IPS DF 6.9 (cell line): ENCODE measurements around the gene FBP2.

Experiments
- DNase-seq: peaks from one replicate; pipeline ENCODE4 v3.0.0-alpha.2; 2013; ENCODE audit warnings: low read depth, low spot score
- H3K27ac ChIP-seq: one replicate; pipeline ENCODE4 v1.5.1; 2013; ENCODE audit warnings: low read length, control low read depth
- H3K27me3 ChIP-seq: 2 replicates; pipeline ENCODE4 v1.6.1; 2013; ENCODE audit warnings: mild to moderate bottlenecking, low read length; ENCODE audit not compliant: control insufficient read depth, insufficient read depth
- H3K36me3 ChIP-seq: 2 replicates; pipeline ENCODE4 v1.6.1; 2013; ENCODE audit warnings: low read length; ENCODE audit not compliant: control insufficient read depth, insufficient read depth
- H3K4me1 ChIP-seq: 2 replicates; pipeline ENCODE4 v1.6.1; 2013; ENCODE audit warnings: low read length; ENCODE audit not compliant: control insufficient read depth, insufficient read depth
- H3K4me3 ChIP-seq: 2 replicates; pipeline ENCODE4 v1.5.1; 2013; ENCODE audit warnings: mild to moderate bottlenecking, low read length
- H3K9me3 ChIP-seq: 2 replicates; pipeline ENCODE4 v1.6.1; 2013; ENCODE audit warnings: low read length, inconsistent platforms; ENCODE audit not compliant: control insufficient read depth, insufficient read depth
- WGBS: extraction: QIAGEN DNeasy Blood & Tissue Kit; methylation state at CpG from one replicate; pipeline ENCODE4 v1.1.7; 2013; ENCODE audit warnings: mixed read lengths, missing lambda C conversion rate; ENCODE audit not compliant: insufficient read length, insufficient coverage; 5-methylcytosine and 5-hydroxymethylcytosine counted together

Gene FBP2

DNA sequence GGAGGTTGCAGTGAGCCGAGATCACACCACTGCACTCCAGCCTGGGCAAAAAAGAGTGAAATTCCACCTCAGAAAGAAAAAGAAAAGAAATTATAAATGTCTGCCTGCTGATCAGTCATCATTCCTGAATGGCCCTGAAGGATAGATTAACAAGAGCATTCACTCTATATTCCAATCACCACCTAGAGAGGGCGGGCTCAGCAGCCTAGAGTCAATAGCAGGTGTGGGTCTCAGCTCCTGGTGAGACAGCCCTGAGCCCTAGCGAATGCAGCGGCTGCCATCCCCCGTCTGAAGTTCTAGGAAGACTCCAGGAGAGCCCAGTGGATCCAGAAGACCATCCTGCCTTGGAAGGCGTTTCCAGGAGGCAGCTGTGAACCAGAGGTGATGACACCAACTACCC lies 33.7 kb upstream of the FBP2 start:
- DNase-seq: no peak
- H3K36me3 ChIP-seq: no peaks in the 10 kb centered on the region
- no peaks in the 10 kb centered on the region for H3K9me3 ChIP-seq
- H3K27me3 ChIP-seq: no peaks in the 10 kb centered on the region
- H3K4me1 ChIP-seq: peaks cover 2% of the 10 kb centered on the region; the same call in 1 of the 2 replicates
- no CpG with 5 or more reads among the region's 6 CpGs for WGBS
- no peak overlapping the region for H3K4me3 ChIP-seq
- no peak overlapping the region for H3K27ac ChIP-seq

DNA sequence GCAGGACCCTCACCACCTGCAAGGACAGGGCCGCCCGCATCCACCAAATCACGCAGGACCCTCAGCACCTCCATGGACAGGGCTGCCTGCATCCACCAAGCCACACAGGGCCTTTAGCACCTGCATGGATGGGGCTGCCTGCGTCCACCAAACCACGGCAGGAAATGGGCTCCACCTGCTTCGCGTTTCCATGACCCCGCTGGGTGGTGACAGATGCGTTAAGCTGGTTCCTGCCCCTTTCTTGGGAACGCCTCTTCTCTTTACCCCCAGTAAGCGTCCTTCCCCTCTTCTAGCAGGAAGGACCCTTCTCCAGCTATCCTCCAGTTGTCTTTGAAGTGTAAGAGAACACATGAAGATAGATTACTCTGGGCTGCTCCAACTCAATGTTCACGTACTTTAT lies 32.2 kb upstream of the FBP2 start:
- no CpG with 5 or more reads among the region's 12 CpGs for WGBS

DNA sequence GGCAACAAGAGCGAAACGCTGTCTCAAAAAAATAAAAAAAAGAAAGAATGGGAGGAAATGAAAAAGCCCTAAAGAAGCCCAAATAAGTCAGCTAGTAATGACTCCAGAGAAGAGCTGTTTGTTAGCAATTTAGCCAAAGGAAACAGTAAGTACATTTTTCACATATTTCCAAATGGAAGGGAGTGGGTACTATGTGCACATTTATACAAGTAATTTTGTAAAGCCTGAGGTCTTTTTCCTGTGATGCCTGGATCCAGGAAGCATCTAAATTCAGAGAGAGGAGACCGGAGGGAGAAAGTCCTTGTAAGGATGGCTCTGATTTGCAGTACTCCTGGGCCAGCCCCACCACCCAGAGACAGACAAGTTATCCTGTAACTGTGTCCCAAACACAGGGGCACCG lies 31.0 kb upstream of the FBP2 start:
- no CpG with 5 or more reads among the region's 4 CpGs for WGBS
- Histone ChIP-seq H3K9me3 (no peaks in the 10 kb centered on the region), H3K27ac (no peak overlapping the region), H3K27me3 (no peaks in the 10 kb centered on the region), H3K4me3 (no peak overlapping the region), H3K4me1 (no peaks in the 10 kb centered on the region), H3K36me3 (no peaks in the 10 kb centered on the region)
- DNase-seq: no peak

More for the DNA sequence above, 32.2 kb upstream of the FBP2 start:
- Histone ChIP-seq H3K27me3 (no peaks in the 10 kb centered on the region), H3K9me3 (no peaks in the 10 kb centered on the region), H3K4me3 (no peak overlapping the region), H3K36me3 (no peaks in the 10 kb centered on the region), H3K27ac (no peak overlapping the region), H3K4me1 (0 out of 2 replicates have a peak, but pooled peaks cover 2% of the 10 kb centered on the region)
- no peak for DNase-seq

DNA sequence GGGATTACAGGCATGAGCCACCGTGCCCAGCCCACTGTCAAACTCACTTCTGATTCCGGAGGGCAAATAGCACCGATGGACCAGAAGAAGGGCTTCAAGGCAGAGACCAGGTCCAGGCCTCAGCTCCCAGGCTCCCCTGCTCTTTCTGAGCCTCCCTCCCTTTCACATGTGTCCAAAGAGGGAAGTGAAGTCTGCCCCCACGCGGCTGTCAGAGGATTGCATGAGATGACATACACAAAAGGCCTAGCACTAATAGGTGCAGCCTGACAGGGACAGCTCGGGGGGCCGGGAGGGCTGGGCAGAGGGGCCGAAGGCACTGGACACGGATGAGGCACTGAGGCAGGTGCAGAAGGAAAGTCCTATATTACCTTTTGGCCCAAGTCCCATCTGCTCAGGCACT lies 29.6 kb upstream of the FBP2 start:
- H3K27ac ChIP-seq: no peak overlapping the region
- no CpG with 5 or more reads among the region's 9 CpGs for WGBS
- H3K36me3 ChIP-seq: no peaks in the 10 kb centered on the region
- H3K9me3 ChIP-seq: no peaks in the 10 kb centered on the region
- H3K4me1 ChIP-seq: no peaks in the 10 kb centered on the region
- no peaks in the 10 kb centered on the region for H3K27me3 ChIP-seq
- H3K4me3 ChIP-seq: no peak overlapping the region
- no peak for DNase-seq

GRCh38 chr9:94622087-94622800 lies 28.6 kb upstream of the FBP2 start:
- DNase-seq: no peak
- Histone ChIP-seq H3K4me1 (no peaks in the 10 kb centered on the region), H3K4me3 (no peak overlapping the region), H3K27ac (no peak overlapping the region), H3K36me3 (no peaks in the 10 kb centered on the region), H3K27me3 (no peaks in the 10 kb centered on the region), H3K9me3 (no peaks in the 10 kb centered on the region)
- WGBS: no CpG with 5 or more reads among the region's 19 CpGs

DNA sequence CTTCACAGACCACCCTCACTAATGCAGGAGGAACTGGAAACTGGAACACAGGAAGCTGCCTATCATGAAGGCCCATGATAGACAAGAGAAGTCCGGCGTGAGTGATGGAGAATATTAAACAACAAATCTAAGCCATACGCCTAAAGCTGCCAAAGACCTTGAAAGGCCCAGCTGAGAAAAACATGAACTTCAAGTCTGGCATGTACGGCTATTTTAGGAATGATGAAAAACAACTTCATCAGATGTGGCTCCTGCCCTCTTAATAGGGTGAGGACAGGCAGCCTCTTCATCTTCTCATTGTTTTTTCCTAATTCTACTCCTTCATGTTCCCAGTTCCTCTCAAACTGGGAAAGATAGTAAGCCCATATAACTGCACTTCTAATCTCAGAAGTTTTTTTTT lies 25.4 kb upstream of the FBP2 start:
- H3K9me3 ChIP-seq: no peaks in the 10 kb centered on the region
- WGBS: no CpG with 5 or more reads among the region's 4 CpGs
- H3K36me3 ChIP-seq: no peaks in the 10 kb centered on the region
- DNase-seq: no peak
- no peaks in the 10 kb centered on the region for H3K27me3 ChIP-seq
- H3K4me3 ChIP-seq: no peak overlapping the region
- H3K4me1 ChIP-seq: no peaks in the 10 kb centered on the region
- H3K27ac ChIP-seq: no peak overlapping the region

DNA sequence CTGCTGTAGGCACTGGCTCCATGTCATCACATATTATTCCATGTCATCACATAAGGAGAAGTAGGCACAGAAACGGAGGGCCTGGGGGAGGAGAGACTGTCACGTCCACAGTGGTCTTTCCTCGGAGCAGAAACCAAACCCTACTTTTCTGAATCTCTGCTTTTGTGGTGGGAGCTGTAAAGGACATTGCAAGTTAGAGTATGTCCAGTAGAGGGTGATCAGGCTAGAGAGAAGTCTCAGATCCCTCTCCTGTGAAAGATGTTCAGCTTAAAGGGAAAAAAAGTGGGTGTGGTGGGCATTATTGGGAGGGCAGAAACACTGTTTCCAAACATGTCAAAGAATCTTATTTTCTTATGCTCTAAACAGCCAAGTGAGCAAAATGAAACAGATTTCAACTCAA lies 19.4 kb upstream of the FBP2 start:
- Histone ChIP-seq H3K27ac (no peak overlapping the region), H3K27me3 (no peaks in the 10 kb centered on the region), H3K4me3 (no peak overlapping the region), H3K4me1 (peaks cover 2% of the 10 kb centered on the region; the same call in 1 of the 2 replicates), H3K9me3 (no peaks in the 10 kb centered on the region), H3K36me3 (no peaks in the 10 kb centered on the region)
- no peak for DNase-seq
- WGBS: no CpG with 5 or more reads among the region's 3 CpGs

DNA sequence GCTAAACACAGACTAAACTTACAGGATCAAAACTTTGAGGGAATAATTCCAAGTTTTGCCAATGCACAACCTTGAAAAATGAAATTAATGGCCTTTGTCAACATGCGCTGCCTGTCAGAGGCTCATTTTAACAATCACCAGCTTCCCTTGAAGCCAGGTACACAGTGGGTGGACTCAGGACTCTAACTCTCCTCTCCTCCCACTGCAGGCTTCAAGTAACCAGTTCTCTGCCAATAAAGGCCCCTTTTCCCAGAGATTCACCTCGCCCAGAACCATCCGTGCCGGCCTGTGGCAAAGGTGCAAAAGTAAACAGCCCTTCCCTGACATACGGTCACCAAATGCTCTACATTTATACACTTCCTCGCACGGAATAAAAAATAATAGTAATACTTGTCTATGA lies 18.4 kb upstream of the FBP2 start:
- Histone ChIP-seq H3K4me3 (no peak overlapping the region), H3K27me3 (no peaks in the 10 kb centered on the region), H3K36me3 (no peaks in the 10 kb centered on the region), H3K9me3 (no peaks in the 10 kb centered on the region), H3K27ac (no peak overlapping the region), H3K4me1 (peaks cover 2% of the 10 kb centered on the region; the same call in 1 of the 2 replicates)
- no peak for DNase-seq
- WGBS: no CpG with 5 or more reads among the region's 7 CpGs

GRCh38 chr9:94611638-94612068 lies 18.0 kb upstream of the FBP2 start:
- H3K36me3 ChIP-seq: no peaks in the 10 kb centered on the region
- H3K9me3 ChIP-seq: no peaks in the 10 kb centered on the region
- no peaks in the 10 kb centered on the region for H3K27me3 ChIP-seq
- DNase-seq: no peak
- WGBS: no CpG with 5 or more reads among the region's 3 CpGs
- no peak overlapping the region for H3K27ac ChIP-seq
- peaks cover 2% of the 10 kb centered on the region; the same call in 1 of the 2 replicates for H3K4me1 ChIP-seq
- no peak overlapping the region for H3K4me3 ChIP-seq

- H3K4me3 ChIP-seq: no peak overlapping the region
- no peaks in the 10 kb centered on the region for H3K27me3 ChIP-seq
Observed at GRCh38 chr9:94610181-94610606, 16.6 kb upstream of the FBP2 start.

GRCh38 chr9:94607423-94607691 lies 13.7 kb upstream of the FBP2 start:
- H3K27ac ChIP-seq: no peak overlapping the region
- no peaks in the 10 kb centered on the region for H3K36me3 ChIP-seq
- H3K4me1 ChIP-seq: peaks cover 2% of the 10 kb centered on the region; the same call in 1 of the 2 replicates
- H3K27me3 ChIP-seq: no peaks in the 10 kb centered on the region
- WGBS: no CpG with 5 or more reads among the region's 8 CpGs
- no peaks in the 10 kb centered on the region for H3K9me3 ChIP-seq
- no peak overlapping the region for H3K4me3 ChIP-seq
- DNase-seq: no peak

More at GRCh38 chr9:94610181-94610606, 16.6 kb upstream of the FBP2 start:
- no CpG with 5 or more reads among the region's 6 CpGs for WGBS
- no peaks in the 10 kb centered on the region for H3K36me3 ChIP-seq
- peaks cover 2% of the 10 kb centered on the region; the same call in 1 of the 2 replicates for H3K4me1 ChIP-seq
- no peak overlapping the region for H3K27ac ChIP-seq
- no peak for DNase-seq
- no peaks in the 10 kb centered on the region for H3K9me3 ChIP-seq
